SH-SY5Y (cell line): ENCODE results near the gene DYRK1A.

Experiments
- GATA2 ChIP-seq: IDR thresholded peaks from 2 replicates; pipeline ENCODE4 v1.6.1; 2011; ENCODE audit warnings: mild to moderate bottlenecking, low read depth, low read length
- GATA3 ChIP-seq: IDR thresholded peaks from 2 replicates; pipeline ENCODE4 v1.6.1; 2011; ENCODE audit warnings: low read depth, mild to moderate bottlenecking, low read length, moderate library complexity

- TF ChIP-seq GATA2, result no peak
- TF ChIP-seq GATA3, result no peak
Observed at GRCh38 chr21:37402251-37402867, 35.8 kb downstream of the DYRK1A start.
